ENCODE results near the gene NTMT1. TPM values are rescaled to one million over a fixed set of nuclear protein-coding genes. Genes with fewer than 3 reads are reported as not detected.
"Not testable (repeated sequence)": the region's sequence is repeated elsewhere in the genome, so short reads cannot be mapped to it uniquely, and the experiment has no call there.

Gene NTMT1
- total RNA-seq, 1 donor from 2014 or later: 40.8 TPM

DNA sequence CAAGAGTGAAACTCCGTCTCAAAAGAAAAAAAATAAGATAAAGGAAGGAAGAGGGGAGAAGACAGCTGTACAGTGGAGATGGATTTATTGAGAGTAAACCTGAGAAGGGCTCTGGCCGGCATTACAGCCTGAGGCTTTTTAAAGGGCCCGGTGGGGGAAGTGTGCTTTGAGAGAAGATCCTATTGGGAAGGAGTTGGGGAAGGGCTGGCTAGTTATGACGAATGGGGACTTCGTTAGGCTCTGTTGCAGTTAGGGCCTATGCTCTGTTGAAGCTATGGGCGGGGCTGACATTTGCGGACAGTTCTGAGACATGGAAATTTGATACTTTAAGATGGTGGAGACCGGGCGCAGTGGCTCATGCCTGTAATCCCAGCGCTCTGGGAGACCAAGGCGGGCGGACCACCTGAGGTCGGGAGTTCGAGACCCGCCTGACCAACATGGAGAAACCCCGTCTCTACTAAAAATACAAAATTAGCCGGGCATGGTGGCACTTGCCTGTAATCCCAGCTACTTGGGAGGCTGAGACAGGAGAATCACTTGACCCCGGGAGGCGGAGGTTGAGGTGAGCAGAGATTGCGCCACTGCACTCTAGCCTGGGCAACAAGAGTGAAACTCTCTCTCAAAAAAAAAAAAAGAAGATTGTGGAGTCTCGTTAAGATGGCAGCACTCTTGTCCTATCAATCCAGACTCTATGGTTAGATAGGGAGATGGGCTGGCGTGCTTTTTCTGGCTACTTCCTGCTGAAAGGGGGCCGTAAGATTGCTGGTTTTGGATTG, 38.3 kb upstream of the NTMT1 start:
- FAIRE-seq (no peak), DNase-seq (ENCODE audit: low read depth) (no peak)
- no peaks in the 10 kb centered on the region for H3K27me3 ChIP-seq (ENCODE audit: control insufficient read depth, insufficient read depth, low read length)
- H3K36me3 ChIP-seq (ENCODE audit: control insufficient read depth, insufficient read depth, low read length): no peaks in the 10 kb centered on the region
- TF ChIP-seq CTCF (IDR thresholded peaks at IDR 0.05; ENCODE audit: insufficient read depth, low read length, severe bottlenecking): no peak
- H3K4me3 ChIP-seq (ENCODE audit: low read depth, low read length): no peak overlapping the region

GRCh38 chr9:129590466-129590865, 35.5 kb upstream of the NTMT1 start:
- DNase-seq (ENCODE audit: low read depth): no peak
- FAIRE-seq: no peak
- no peak overlapping the region for H3K4me3 ChIP-seq (ENCODE audit: low read depth, low read length)
- no peaks in the 10 kb centered on the region for H3K36me3 ChIP-seq (ENCODE audit: control insufficient read depth, insufficient read depth, low read length)
- no peaks in the 10 kb centered on the region for H3K27me3 ChIP-seq (ENCODE audit: control insufficient read depth, insufficient read depth, low read length)
- no peak for TF ChIP-seq CTCF (IDR thresholded peaks at IDR 0.05; ENCODE audit: insufficient read depth, low read length, severe bottlenecking)

DNA sequence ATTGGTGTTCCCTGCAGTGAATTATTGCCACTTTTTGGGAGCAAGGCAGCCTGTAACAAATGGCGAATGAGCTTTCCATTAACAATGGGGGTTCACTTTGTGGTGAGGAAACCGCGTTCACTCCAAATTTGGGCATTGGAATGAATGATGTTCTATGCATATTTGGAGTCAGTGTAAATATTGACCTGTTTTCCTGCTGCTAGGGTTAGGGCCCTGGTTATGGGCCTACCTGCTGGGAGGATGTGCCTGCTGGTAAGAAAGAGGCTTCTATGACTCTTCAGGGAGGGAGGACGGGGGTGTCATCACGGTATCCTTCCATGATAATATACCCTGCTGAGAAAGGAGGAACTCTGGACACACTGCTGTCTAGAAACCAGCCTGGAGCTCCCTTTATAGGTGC, 34.0 kb upstream of the NTMT1 start:
- DNase-seq (ENCODE audit: low read depth): no peak
- Histone ChIP-seq H3K27me3 (ENCODE audit: control insufficient read depth, insufficient read depth, low read length) (no peaks in the 10 kb centered on the region), H3K36me3 (ENCODE audit: control insufficient read depth, insufficient read depth, low read length) (no peaks in the 10 kb centered on the region), H3K4me3 (ENCODE audit: low read depth, low read length) (no peak overlapping the region)
- TF ChIP-seq CTCF (IDR thresholded peaks at IDR 0.05; ENCODE audit: insufficient read depth, low read length, severe bottlenecking): no peak
- no peak for FAIRE-seq

GRCh38 chr9:129592790-129593189, 33.2 kb upstream of the NTMT1 start:
- FAIRE-seq; DNase-seq (ENCODE audit: low read depth); H3K4me3 ChIP-seq (ENCODE audit: low read depth, low read length); H3K27me3 ChIP-seq (ENCODE audit: control insufficient read depth, insufficient read depth, low read length); H3K36me3 ChIP-seq (ENCODE audit: control insufficient read depth, insufficient read depth, low read length): not testable (repeated sequence)

DNA sequence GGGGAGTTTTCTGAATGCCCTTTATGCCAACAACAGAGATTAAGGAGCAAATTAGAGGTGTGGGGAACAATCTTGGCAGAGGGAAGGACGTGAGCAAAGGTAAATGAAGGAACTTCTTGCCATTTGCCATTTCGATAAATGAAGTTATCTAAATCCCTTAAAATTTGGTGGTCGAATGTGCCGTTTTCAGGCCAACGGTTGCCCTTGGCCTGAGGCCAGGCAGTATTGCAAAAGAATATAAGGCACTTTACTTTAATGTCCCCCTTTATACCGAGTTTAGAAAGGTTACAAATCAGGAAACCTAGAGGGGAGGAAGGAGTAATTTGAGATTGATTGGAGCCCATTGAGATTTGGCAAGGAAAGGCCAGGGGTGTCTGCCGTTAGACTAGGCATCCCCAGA, 31.3 kb upstream of the NTMT1 start:
- DNase-seq (ENCODE audit: low read depth) (no peak), FAIRE-seq (no peak)
- Histone ChIP-seq H3K4me3 (ENCODE audit: low read depth, low read length) (no peak overlapping the region), H3K36me3 (ENCODE audit: control insufficient read depth, insufficient read depth, low read length) (no peaks in the 10 kb centered on the region), H3K27me3 (ENCODE audit: control insufficient read depth, insufficient read depth, low read length) (no peaks in the 10 kb centered on the region)
- TF ChIP-seq CTCF (IDR thresholded peaks at IDR 0.05; ENCODE audit: insufficient read depth, low read length, severe bottlenecking): no peak

- Histone ChIP-seq H3K4me3 (ENCODE audit: low read depth, low read length) (no peak overlapping the region), H3K27me3 (ENCODE audit: control insufficient read depth, insufficient read depth, low read length) (no peaks in the 10 kb centered on the region), H3K36me3 (ENCODE audit: control insufficient read depth, insufficient read depth, low read length) (no peaks in the 10 kb centered on the region)
- DNase-seq (ENCODE audit: low read depth) (peak; percentile 35), FAIRE-seq (no peak)
- no peak for TF ChIP-seq CTCF (IDR thresholded peaks at IDR 0.05; ENCODE audit: insufficient read depth, low read length, severe bottlenecking)
These were observed 30.6 kb upstream of the NTMT1 start for GRCh38 chr9:129595311-129595741.
